Activated naive CD4-positive, alpha-beta T cell treated with anti-CD3 and anti-CD28 coated beads, Interleukin-2, amount 10 ng/mL, durations not matched to agents 5 hours and 36 hours (primary cell): Measurements from ENCODE around the gene ST6GALNAC1. TPM values are rescaled to one million over a fixed set of nuclear protein-coding genes. Genes with fewer than 3 reads are reported as not detected.

Experiments
- total RNA-seq, 2 experiments: library from RNA; stranded (reverse); gene quantifications; one replicate each; pipeline ENCODE4 v1.2.3, GENCODE V29; 2021

Gene ST6GALNAC1, protein sequence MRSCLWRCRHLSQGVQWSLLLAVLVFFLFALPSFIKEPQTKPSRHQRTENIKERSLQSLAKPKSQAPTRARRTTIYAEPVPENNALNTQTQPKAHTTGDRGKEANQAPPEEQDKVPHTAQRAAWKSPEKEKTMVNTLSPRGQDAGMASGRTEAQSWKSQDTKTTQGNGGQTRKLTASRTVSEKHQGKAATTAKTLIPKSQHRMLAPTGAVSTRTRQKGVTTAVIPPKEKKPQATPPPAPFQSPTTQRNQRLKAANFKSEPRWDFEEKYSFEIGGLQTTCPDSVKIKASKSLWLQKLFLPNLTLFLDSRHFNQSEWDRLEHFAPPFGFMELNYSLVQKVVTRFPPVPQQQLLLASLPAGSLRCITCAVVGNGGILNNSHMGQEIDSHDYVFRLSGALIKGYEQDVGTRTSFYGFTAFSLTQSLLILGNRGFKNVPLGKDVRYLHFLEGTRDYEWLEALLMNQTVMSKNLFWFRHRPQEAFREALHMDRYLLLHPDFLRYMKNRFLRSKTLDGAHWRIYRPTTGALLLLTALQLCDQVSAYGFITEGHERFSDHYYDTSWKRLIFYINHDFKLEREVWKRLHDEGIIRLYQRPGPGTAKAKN
- total RNA-seq, result 1 to 10 TPM; 5.2 to 5.5 TPM

DNA sequence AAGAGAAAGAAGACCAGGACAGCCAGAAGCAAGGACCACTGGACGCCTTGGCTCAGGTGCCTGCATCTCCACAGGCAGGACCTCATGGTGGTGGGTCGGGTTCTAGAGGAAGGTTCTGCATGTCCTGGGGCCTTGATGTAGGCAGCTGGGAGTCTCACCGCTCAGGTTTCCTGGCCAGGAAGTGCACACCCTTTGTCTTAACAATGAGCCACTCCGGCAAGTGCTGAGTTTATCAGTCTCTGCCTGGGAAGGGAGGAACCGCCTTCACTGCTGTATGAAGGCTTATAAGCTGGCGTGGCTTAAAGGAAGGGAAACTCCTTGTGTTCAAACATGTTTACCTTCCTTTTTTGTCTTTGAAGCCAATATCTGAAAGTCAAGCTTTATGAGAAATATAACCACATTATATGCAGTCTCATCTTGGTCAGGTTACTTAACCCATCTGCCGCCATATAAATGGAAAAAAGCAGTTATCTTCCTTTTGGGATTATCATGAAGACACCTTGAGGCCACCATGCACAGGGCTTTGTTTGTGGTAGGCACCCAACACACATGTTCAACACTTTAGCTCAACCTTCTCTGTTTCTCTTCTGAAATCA, at the start of gene ST6GALNAC1:
Gene ST6GALNAC1 (minus strand): TSS at position 205 of the 596 bp plus-strand sequence. CDS start 119 bp downstream, at position 86.

DNA sequence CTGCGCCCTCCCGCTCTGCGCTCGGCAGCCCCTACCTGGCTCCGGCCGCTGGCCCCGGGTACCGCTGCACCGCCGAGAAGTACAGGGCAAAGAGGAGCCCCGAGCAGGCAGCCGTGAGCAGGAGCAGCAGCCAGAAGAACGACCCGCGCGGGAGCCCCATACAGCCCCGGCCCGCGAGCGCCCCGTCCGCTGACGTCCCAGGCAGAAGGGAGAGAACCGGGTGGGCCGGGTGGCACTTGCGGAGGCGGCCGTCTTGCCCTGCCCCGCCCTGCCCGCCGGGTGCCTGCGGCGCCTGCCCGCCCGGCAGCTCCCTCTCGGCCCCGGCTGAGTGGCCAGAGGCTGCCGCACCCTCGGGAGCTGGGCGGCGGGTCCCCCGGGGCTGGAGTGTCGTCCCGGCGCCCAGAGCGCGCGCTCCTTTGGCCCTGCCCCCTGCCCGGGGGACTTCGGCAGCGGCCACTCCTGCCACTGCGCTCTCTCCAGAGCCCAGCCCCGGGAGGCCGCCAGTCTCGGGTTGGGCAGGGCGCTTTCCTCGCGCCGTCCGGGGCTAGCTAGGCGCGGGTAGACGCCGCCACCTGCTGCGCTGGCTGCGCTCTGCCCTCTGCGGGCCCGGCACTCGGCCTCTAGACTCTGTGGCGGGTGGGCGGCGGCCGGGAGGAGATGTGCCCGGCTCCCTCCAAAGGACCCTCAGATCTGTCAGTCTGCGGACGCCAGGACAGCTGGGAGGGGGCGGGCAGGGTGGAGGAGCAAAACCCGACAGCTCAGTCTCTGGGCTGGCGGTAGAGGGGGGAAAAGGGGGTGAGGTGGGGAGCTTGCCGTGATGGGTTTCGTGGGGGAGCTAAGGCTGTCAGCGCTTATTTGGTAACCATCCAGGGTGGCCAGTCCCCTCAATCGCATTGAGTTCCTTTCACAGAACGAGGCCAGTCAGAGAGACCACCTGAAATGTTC, 57.6 kb downstream of the ST6GALNAC1 start, which contains the start of gene ST6GALNAC2:
Gene ST6GALNAC2 (minus strand): TSS at position 212 of the 945 bp plus-strand sequence. CDS start 52 bp downstream, at position 160.

Other genes with a start within 250 kb of the ST6GALNAC1 start
- 10 to 100 TPM; 30.7 to 31.0 TPM for gene UBE2O, start 190.6 kb downstream of the ST6GALNAC1 start, total RNA-seq
- not detected for gene AANAT, start 176.2 kb downstream of the ST6GALNAC1 start, total RNA-seq
- 10 to 100 TPM; 34.6 to 39.9 TPM for gene RHBDF2, start 142.3 kb downstream of the ST6GALNAC1 start, total RNA-seq
- gene CYGB, start 106.0 kb downstream of the ST6GALNAC1 start, total RNA-seq, result not detected
- not detected for gene PRCD, start 103.7 kb downstream of the ST6GALNAC1 start, total RNA-seq
- not detected for gene ST6GALNAC2, start 57.9 kb downstream of the ST6GALNAC1 start, total RNA-seq
- 1 to 10 TPM; 7.9 to 8.9 TPM for gene MXRA7, start 67.2 kb upstream of the ST6GALNAC1 start, total RNA-seq
- gene JMJD6, start 82.8 kb upstream of the ST6GALNAC1 start, total RNA-seq, result 10 to 100 TPM; 50.2 to 50.5 TPM
- gene METTL23, start 83.1 kb upstream of the ST6GALNAC1 start, total RNA-seq, result 10 to 100 TPM; 48.1 to 52.0 TPM
- 100 to 1,000 TPM; 318 to 328 TPM for gene SRSF2, start 93.6 kb upstream of the ST6GALNAC1 start, total RNA-seq
- 10 to 100 TPM; 23.8 to 25.9 TPM for gene MFSD11, start 94.4 kb upstream of the ST6GALNAC1 start, total RNA-seq
- gene MGAT5B, start 224.6 kb upstream of the ST6GALNAC1 start, total RNA-seq, result under 1 TPM; 0.33 to 0.72 TPM